ENCODE data around the gene ZMYND15.
A peak's percentile ranks its signal among the peaks of the same experiment; 100 is the strongest.

The ZMYND15 gene

GRCh38 chr17:4786106-4786511 is 46.5 kb downstream of the ZMYND15 start, which contains the start of gene VMO1:
VMO1 (minus strand) TSS chr17:4786364; CDS start chr17:4786352, 12 bp downstream.
- no peak for DNase-seq (ENCODE audit: low read depth in 2 of 2, low spot score in 1 of 2)

- DNase-seq (ENCODE audit: low read depth in 2 of 2, low spot score in 1 of 2) = no peak
These were observed 46.9 kb downstream of the ZMYND15 start for GRCh38 chr17:4786516-4786915.

- no peak for DNase-seq (ENCODE audit: low read depth in 2 of 2, low spot score in 1 of 2)
These were observed 48.6 kb downstream of the ZMYND15 start for GRCh38 chr17:4788159-4788806.

- DNase-seq (ENCODE audit: low read depth in 2 of 2, low spot score in 1 of 2) = no peak
These were observed 49.4 kb downstream of the ZMYND15 start, which contains the start of gene GLTPD2 for GRCh38 chr17:4788807-4789700. GLTPD2 (plus strand) TSS chr17:4788964; CDS start chr17:4789012, 48 bp downstream.

- DNase-seq (ENCODE audit: low read depth in 2 of 2, low spot score in 1 of 2) = no peak
These were observed 50.0 kb downstream of the ZMYND15 start for GRCh38 chr17:4789701-4789950.

- DNase-seq (ENCODE audit: low read depth in 2 of 2, low spot score in 1 of 2) = peak; percentile 33 to 67
These were observed 50.5 kb downstream of the ZMYND15 start for GRCh38 chr17:4789951-4790704.

GRCh38 chr17:4790705-4791088 is 51.1 kb downstream of the ZMYND15 start:
- DNase-seq (ENCODE audit: low read depth in 2 of 2, low spot score in 1 of 2) = no peak

- DNase-seq (ENCODE audit: low read depth in 2 of 2, low spot score in 1 of 2) = no peak
These were observed 55.5 kb downstream of the ZMYND15 start for GRCh38 chr17:4795168-4795567.

All from stimulated activated CD8-positive, alpha-beta memory T cell treated with anti-CD3 and anti-CD28 coated beads, Interleukin-4, amount 100 ng/mL, for 1 hour (primary cell).